ENCODE data around the gene CFAP61. TPM values are rescaled to one million over a fixed set of nuclear protein-coding genes. Genes with fewer than 3 reads are reported as not detected.

The CFAP61 gene
- total RNA-seq, 1 experiment from 2014 or later = 0.35 TPM

DNA sequence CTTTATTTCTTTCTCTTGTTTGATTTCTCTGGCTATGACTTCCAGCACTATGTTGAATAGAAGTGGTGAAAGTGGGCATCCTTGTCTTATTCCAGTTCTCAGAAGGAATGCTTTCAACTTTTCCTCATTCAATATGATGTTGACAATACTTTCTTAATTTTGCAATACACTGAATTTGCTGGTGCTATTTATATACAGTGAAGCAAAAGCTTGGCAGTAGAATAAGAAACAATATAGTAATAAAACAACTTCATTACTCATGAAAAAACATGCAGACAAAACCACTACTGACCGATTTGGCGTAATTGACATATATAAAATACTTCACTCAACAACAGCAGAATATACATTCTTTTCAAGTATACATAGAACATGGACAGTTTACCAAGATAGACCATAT is 96.4 kb downstream of the CFAP61 start:
- no peak overlapping the region for H3K4me3 ChIP-seq (ENCODE audit: insufficient read depth, low read depth, low read length)
- no peaks in the 10 kb centered on the region for H3K36me3 ChIP-seq (replicated peaks; ENCODE audit: control insufficient read depth, insufficient read depth, low read length)
- H3K27me3 ChIP-seq (ENCODE audit: control insufficient read depth, insufficient read depth, low read length) = no peaks in the 10 kb centered on the region
- DNase-seq = no peak

DNA sequence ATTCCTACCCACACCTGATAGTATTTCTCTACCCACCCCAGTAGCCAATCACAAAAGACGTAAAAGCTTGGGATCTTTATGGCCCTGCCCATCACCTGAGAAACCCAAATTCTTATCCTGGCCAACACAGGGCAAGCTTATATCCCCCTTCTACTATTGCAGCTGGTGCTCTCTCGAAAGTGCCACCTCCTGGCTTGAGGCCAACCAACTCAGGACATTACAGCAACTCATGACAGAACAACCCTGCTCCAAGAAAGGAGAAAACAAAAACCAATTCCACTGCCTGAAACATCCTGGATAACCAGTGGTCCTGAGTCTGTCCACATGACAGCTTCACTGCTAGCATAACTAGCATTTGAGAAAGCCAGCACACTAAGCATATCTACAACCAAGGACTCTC is 97.9 kb downstream of the CFAP61 start:
- DNase-seq = no peak
- Histone ChIP-seq H3K27me3 (ENCODE audit: control insufficient read depth, insufficient read depth, low read length) (no peaks in the 10 kb centered on the region), H3K4me3 (ENCODE audit: insufficient read depth, low read depth, low read length) (no peak overlapping the region), H3K36me3 (replicated peaks; ENCODE audit: control insufficient read depth, insufficient read depth, low read length) (no peaks in the 10 kb centered on the region)

DNA sequence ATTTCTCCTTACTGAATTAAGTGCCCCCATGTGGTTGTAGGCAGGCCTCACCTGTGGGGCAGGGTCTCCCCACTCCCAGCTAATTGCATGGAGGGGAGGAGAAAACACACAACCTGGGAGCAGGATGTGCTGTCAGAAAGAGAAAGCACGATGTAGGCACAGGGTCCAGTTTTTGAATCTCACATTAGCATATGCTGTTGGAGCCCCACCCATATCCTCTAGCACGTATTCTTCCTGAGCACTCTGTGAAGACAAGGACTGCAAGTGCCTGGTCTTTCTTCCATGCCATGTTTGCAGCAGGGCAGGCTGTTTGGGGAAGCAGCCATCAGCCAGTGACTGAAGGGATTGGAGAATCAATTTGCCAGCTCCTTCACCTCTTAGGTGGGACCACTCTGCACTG is 108.2 kb downstream of the CFAP61 start:
- Histone ChIP-seq H3K36me3 (replicated peaks; ENCODE audit: control insufficient read depth, insufficient read depth, low read length) (no peaks in the 10 kb centered on the region), H3K27me3 (ENCODE audit: control insufficient read depth, insufficient read depth, low read length) (no peaks in the 10 kb centered on the region), H3K4me3 (ENCODE audit: insufficient read depth, low read depth, low read length) (no peak overlapping the region)
- DNase-seq = no peak

DNA sequence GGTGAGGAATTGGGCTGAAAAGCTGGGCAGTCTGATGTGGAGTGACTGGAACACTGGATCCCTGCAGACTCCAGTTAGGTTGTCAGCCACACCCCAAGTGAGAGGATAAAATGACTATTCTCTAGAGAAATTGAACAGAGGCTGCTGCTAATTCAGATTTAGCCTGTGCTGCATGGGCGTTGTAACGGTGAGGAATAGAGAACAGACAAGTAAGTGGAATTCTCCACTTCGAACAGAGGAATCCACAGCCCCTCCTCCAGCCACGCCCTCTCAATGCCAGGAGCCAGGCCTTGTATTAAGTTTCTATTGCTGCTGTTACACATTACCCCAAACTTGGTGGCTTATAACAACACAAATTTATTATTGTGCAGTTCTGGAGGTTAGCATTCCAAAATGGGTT is 109.3 kb downstream of the CFAP61 start:
- Histone ChIP-seq H3K27me3 (ENCODE audit: control insufficient read depth, insufficient read depth, low read length) (no peaks in the 10 kb centered on the region), H3K4me3 (ENCODE audit: insufficient read depth, low read depth, low read length) (no peak overlapping the region)

DNA sequence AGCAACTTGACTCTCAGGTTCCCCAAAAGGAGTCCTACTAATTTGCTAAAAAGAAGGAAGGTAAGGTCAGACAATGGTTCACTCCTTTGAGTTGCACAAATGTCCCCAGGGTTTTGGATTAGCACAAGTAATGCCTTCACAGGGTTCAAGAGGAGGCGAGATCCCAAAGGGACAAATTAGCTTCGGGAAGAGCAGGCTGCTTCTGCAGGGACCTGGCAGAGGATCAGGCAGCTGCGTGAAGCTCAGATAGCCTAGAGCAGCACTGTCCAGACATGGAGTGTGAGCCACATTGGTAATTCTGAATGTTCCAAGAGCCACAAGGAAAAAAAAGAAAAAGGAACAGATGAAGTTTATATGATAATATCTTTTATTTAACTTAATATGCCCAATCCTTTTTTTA is 115.4 kb downstream of the CFAP61 start:
- DNase-seq = no peak
- no peak overlapping the region for H3K4me3 ChIP-seq (ENCODE audit: insufficient read depth, low read depth, low read length)
- H3K36me3 ChIP-seq (replicated peaks; ENCODE audit: control insufficient read depth, insufficient read depth, low read length) = no peaks in the 10 kb centered on the region
- no peaks in the 10 kb centered on the region for H3K27me3 ChIP-seq (ENCODE audit: control insufficient read depth, insufficient read depth, low read length)

More for the DNA sequence above, 109.3 kb downstream of the CFAP61 start:
- no peak for DNase-seq
- no peaks in the 10 kb centered on the region for H3K36me3 ChIP-seq (replicated peaks; ENCODE audit: control insufficient read depth, insufficient read depth, low read length)

DNA sequence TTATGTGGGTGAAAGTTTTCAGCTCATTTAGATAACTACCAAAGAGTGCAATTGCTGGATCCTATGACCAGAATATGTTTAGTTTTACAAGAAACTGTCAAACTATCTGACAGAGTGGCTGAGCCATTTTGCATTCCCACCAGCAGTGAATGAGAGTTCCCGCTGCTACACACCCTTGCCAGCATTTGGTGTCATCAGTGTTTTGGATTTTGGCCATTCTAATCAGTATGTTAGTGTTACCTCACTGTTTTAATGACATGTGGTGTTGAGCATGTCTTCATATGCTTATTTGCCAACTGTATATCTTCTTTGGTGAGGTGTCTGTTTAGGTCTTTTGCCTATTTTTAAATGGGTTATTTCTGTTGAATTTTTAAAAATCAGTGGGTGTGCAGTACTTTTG is 120.9 kb downstream of the CFAP61 start:
- no peak overlapping the region for H3K4me3 ChIP-seq (ENCODE audit: insufficient read depth, low read depth, low read length)
- no peak for DNase-seq
- H3K36me3 ChIP-seq (replicated peaks; ENCODE audit: control insufficient read depth, insufficient read depth, low read length) = no peaks in the 10 kb centered on the region
- no peaks in the 10 kb centered on the region for H3K27me3 ChIP-seq (ENCODE audit: control insufficient read depth, insufficient read depth, low read length)

DNA sequence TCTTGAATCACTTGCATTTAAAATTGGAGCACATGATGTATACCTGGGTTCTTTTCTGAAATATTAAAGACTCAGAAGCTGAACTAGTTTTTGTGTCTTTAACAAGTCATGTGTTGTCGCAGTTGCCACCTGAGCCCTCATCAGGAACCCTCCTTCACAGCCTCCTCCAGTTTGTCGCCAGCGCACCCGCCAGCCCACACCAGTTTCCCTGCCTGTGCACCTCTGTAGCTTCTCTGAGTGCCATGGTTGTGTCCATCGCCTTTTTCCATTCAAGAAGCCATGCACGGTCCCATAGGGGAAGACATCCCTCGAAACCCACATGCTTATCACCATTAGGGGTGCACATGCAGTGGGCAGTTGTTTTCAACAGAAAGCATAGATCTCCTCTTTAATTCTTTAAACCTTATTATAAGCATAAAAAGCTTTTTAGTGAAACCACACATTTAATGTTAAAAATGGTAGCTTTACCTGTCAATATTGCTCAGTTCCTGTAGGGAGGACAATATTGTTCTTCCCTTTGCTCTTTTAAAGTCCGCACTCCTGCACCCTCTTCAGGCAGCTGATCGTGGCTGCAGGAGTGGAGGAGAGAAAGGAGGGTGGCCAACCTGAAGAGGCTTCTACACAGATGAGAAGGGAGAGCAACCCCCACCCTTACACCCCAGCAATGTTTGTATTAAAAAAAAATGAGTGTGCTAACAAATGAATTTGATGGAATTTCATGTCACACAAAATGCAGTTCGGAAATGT is 121.9 kb downstream of the CFAP61 start:
- peak; percentile 24 for DNase-seq
- Histone ChIP-seq H3K27me3 (ENCODE audit: control insufficient read depth, insufficient read depth, low read length) (no peaks in the 10 kb centered on the region), H3K4me3 (ENCODE audit: insufficient read depth, low read depth, low read length) (no peak overlapping the region), H3K36me3 (replicated peaks; ENCODE audit: control insufficient read depth, insufficient read depth, low read length) (no peaks in the 10 kb centered on the region)

DNA sequence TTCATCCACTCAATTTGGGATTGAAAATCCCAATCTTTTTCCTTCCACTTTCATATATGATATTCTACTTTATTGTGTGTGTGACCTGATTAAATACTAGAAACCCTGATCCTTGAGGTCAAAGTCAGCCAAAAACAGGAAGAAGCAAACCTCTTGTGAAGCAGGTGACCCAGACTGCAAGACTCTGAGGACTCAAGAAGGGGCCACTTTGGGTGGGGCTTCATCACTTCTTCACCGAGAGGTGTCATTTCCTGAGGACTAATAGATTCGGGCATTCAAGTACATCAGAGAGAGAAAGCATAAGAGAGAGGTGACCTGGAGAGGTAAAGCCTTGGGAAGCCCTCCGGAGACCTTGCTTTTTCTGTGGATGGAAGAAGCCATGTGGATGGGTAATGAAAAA is 129.0 kb downstream of the CFAP61 start:
- Histone ChIP-seq H3K4me3 (ENCODE audit: insufficient read depth, low read depth, low read length) (no peak overlapping the region), H3K36me3 (replicated peaks; ENCODE audit: control insufficient read depth, insufficient read depth, low read length) (no peaks in the 10 kb centered on the region), H3K27me3 (ENCODE audit: control insufficient read depth, insufficient read depth, low read length) (no peaks in the 10 kb centered on the region)
- DNase-seq = no peak

DNA sequence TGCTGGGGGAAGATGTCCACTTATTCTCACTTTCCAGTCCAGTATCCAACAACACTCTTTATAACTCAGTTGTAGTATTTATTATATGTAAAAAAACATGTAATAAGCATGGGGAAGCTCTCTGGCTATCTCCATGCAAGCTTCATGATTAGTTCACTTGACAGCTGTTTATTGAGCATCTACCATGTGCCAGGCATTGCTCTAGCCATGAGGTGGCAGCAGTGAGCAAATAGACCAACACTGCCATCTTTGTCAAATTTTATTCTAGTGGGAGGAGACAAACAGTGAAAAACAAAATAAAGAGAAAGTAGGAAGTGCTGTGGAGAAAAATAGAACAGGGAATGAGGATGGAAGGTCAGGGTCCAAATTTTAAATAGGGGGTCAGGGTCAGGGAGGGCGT is 131.8 kb downstream of the CFAP61 start:
- H3K27me3 ChIP-seq (ENCODE audit: control insufficient read depth, insufficient read depth, low read length) = no peaks in the 10 kb centered on the region
- DNase-seq = no peak

DNA sequence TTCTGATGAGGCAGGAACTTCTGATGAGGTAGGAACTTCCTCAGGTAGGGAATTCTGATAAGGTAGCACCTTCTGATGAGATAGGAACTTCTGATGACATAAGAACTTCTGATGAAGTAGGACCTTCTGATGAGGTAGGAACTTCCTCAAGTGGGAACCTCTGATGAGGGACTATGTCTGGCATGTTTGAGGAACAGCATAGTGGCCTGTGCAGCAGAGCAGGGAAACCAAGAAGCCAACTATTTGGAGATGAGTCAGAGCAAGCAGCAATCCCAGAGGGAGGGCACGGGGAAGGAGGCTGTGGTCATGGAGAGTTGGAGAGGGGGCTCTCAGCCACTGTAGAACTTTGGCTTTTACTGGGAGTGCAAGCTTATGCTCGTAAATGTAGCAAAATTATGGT is 132.4 kb downstream of the CFAP61 start:
- H3K4me3 ChIP-seq (ENCODE audit: insufficient read depth, low read depth, low read length) = no peak overlapping the region
- no peaks in the 10 kb centered on the region for H3K36me3 ChIP-seq (replicated peaks; ENCODE audit: control insufficient read depth, insufficient read depth, low read length)
- H3K27me3 ChIP-seq (ENCODE audit: control insufficient read depth, insufficient read depth, low read length) = no peaks in the 10 kb centered on the region
- no peak for DNase-seq

More for the DNA sequence above, 131.8 kb downstream of the CFAP61 start:
- Histone ChIP-seq H3K36me3 (replicated peaks; ENCODE audit: control insufficient read depth, insufficient read depth, low read length) (no peaks in the 10 kb centered on the region), H3K4me3 (ENCODE audit: insufficient read depth, low read depth, low read length) (no peak overlapping the region)

DNA sequence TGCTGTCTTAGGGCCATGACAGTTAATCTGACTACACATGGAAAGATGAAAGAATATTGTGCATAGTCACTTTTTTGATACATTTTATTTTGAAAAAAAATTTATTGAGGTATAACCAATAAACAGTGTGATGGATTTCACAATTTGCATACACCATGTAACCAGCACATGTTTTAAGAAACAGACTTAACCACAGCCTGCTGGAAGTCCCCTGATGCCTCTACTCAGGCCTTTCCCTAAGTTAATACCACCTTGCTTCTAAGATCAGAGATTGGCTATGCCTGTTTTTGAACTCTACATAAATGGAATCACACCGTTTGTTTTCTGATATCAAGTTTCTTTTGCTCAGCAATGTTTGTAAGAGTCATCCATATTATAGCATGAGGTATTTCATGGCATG is 136.3 kb downstream of the CFAP61 start:
- no peak for DNase-seq
- H3K36me3 ChIP-seq (replicated peaks; ENCODE audit: control insufficient read depth, insufficient read depth, low read length) = no peaks in the 10 kb centered on the region

DNA sequence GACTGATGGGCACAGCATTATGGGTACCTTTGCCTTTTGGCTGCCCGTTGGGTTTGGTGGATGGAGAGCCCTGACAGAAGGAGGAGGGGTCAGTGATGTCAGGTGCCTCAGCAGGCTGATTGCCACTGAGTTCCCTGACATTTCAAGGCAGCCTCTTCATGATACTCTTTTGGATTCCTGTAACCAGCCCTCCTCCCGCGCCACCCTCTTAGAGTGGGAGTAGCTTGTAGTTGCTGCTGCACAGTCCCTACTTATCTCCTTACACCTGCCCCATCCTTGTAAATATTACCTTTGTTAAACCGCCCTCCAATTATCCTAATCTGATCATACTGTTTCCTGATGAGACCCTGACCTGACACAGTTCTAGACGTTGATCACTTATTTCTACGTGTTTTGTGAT is 140.0 kb downstream of the CFAP61 start:
- Histone ChIP-seq H3K4me3 (ENCODE audit: insufficient read depth, low read depth, low read length) (no peak overlapping the region), H3K36me3 (replicated peaks; ENCODE audit: control insufficient read depth, insufficient read depth, low read length) (no peaks in the 10 kb centered on the region), H3K27me3 (ENCODE audit: control insufficient read depth, insufficient read depth, low read length) (no peaks in the 10 kb centered on the region)
- DNase-seq = no peak

More for the DNA sequence above, 136.3 kb downstream of the CFAP61 start:
- H3K27me3 ChIP-seq (ENCODE audit: control insufficient read depth, insufficient read depth, low read length) = no peaks in the 10 kb centered on the region
- no peak overlapping the region for H3K4me3 ChIP-seq (ENCODE audit: insufficient read depth, low read depth, low read length)

DNA sequence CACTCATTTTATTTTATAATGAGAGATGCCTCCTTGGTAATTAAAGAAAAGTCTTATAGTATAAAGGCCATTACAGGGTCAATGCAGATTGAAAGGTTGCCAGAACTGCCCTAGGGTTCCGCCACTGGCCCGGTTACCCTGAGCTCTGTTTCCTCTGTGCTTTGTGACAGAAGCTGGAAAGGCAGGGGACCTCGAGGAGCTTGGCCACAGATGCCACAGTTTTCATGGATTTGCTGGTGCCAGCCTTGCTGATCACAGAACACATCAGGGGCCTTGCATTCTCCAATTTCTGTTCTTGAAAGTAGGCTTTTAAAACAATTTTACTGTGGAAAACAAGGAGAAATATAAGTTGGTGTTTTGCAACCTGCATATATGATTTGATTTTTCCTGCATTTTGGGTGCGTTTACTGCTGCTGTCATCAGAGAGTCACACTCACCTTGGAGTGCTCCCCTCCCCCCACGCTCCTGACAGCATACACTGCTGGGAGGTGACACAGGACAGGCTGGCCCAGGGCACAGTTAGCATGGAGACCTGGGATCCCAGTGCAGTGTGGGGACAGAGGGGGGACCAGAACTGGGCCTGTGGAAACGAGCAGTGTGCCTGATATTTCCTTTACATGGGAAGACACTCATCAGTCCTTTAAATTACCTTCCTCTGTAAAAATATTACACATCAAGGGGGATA is 142.8 kb downstream of the CFAP61 start:
- Histone ChIP-seq H3K4me3 (ENCODE audit: insufficient read depth, low read depth, low read length) (no peak overlapping the region), H3K36me3 (replicated peaks; ENCODE audit: control insufficient read depth, insufficient read depth, low read length) (no peaks in the 10 kb centered on the region), H3K27me3 (ENCODE audit: control insufficient read depth, insufficient read depth, low read length) (no peaks in the 10 kb centered on the region)
- no peak for DNase-seq

DNA sequence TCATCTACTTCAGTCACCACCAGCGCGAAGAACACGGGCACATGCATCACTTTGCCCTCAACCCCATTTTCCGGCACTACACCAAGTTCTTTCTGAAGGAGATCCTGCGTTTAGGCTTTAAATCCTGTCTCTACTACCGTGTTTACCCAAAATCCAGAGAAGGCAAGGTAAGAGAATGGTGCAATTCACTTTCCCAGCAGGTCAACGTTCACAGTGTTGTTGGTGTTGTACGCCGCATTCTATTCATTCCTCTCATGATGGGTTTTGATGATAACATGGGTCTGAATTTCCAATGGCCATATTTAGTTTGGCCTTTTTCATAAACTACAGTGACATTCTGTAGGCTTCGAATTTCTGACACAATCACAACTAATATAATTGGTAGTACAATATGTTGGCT is 144.3 kb downstream of the CFAP61 start:
- no peaks in the 10 kb centered on the region for H3K27me3 ChIP-seq (ENCODE audit: control insufficient read depth, insufficient read depth, low read length)
- DNase-seq = no peak
- H3K36me3 ChIP-seq (replicated peaks; ENCODE audit: control insufficient read depth, insufficient read depth, low read length) = no peaks in the 10 kb centered on the region
- H3K4me3 ChIP-seq (ENCODE audit: insufficient read depth, low read depth, low read length) = no peak overlapping the region

DNA sequence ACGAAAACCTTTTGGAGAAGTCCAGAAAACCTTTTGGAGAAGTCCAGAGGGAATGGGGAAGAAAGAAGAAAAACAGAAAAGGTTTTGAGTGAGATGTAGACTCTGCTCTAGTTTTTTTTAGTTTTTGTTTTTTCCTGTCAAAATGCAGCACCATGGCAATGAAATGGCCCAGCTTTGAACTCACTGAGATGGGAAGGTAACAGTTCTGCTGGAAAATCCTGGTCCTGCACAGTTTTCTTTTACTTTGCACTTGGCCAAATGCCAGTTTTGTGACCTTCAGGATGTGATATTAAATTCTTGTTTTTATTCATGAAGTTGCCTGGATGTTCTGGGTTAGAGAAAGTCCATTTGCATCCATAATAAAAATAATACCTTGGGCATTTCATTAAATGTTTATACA is 145.7 kb downstream of the CFAP61 start:
- no peak for DNase-seq
- Histone ChIP-seq H3K36me3 (replicated peaks; ENCODE audit: control insufficient read depth, insufficient read depth, low read length) (no peaks in the 10 kb centered on the region), H3K4me3 (ENCODE audit: insufficient read depth, low read depth, low read length) (no peak overlapping the region), H3K27me3 (ENCODE audit: control insufficient read depth, insufficient read depth, low read length) (no peaks in the 10 kb centered on the region)
